Neural cell (in vitro differentiated cells): ENCODE measurements around the gene PIP5K1B. TPM values are rescaled to one million over a fixed set of nuclear protein-coding genes. Genes with fewer than 3 reads are reported as not detected.

Experiments
- H2AFZ ChIP-seq: fragments of 200-600, 300-800 bp; sonication (generic), shearing (Covaris generic); 2 replicates; pipeline ENCODE4 v1.6.0; 2014; ENCODE audit warnings: low read depth, mild to moderate bottlenecking, antibody characterized with exemption, low read length, moderate library complexity
- H3F3A ChIP-seq: fragments of 200-600 bp; shearing (Covaris generic); 2 replicates; pipeline ENCODE4 v1.6.1; 2016; ENCODE audit warnings: mild to moderate bottlenecking, moderate library complexity, mixed read lengths, antibody characterized with exemption, low read length; ENCODE audit not compliant: insufficient read depth, poor library complexity, severe bottlenecking
- H3K27ac ChIP-seq: fragments of 200-600, 300-800 bp; sonication (generic), shearing (Covaris generic); 2 replicates; pipeline ENCODE4 v1.5.1; 2014; ENCODE audit warnings: mild to moderate bottlenecking, low read length, moderate library complexity
- H3K27me3 ChIP-seq: fragments of 300-800, 200-600 bp; sonication (generic), shearing (Covaris generic); 2 replicates; pipeline ENCODE4 v1.6.0; 2014; ENCODE audit warnings: mild to moderate bottlenecking, low read depth, low read length, moderate library complexity; ENCODE audit not compliant: insufficient read depth
- H3K36me3 ChIP-seq: fragments of 300-800, 200-600 bp; sonication (generic), shearing (Covaris generic); 2 replicates; pipeline ENCODE4 v1.5.1; 2014; ENCODE audit warnings: mild to moderate bottlenecking, antibody characterized with exemption, low read length, moderate library complexity; ENCODE audit not compliant: insufficient read depth
- H3K4me2 ChIP-seq: fragments of 300-800, 200-600 bp; sonication (generic), shearing (Covaris generic); 2 replicates; pipeline ENCODE4 v1.6.0; 2014; ENCODE audit warnings: mild to moderate bottlenecking, low read length
- H3K4me3 ChIP-seq: fragments of 300-800, 200-600 bp; sonication (generic), shearing (Covaris generic); 2 replicates; pipeline ENCODE4 v1.5.1; 2014; ENCODE audit warnings: mild to moderate bottlenecking, low read length, moderate library complexity
- H3K79me2 ChIP-seq: fragments of 200-600 bp; shearing (Covaris generic); replicated peaks from 2 replicates; pipeline ENCODE4 v1.6.0; 2014; ENCODE audit warnings: mild to moderate bottlenecking, low read length, moderate library complexity; ENCODE audit not compliant: insufficient read depth
- H3K9ac ChIP-seq: fragments of 300-800, 200-600 bp; sonication (generic), shearing (Covaris generic); 2 replicates; pipeline ENCODE4 v1.6.1; 2016; ENCODE audit warnings: mild to moderate bottlenecking, low read length, mixed read lengths
- H3K9me2 ChIP-seq: fragments of 200-600 bp; shearing (Covaris generic); 2 replicates; pipeline ENCODE4 v1.6.1; 2016; ENCODE audit warnings: mild to moderate bottlenecking, low read length, mixed read lengths; ENCODE audit not compliant: insufficient read depth
- H3K9me3 ChIP-seq: fragments of 200-600, 300-800 bp; sonication (generic), shearing (Covaris generic); 2 replicates; pipeline ENCODE4 v1.6.1; 2016; ENCODE audit warnings: mild to moderate bottlenecking, mixed run types, low read length, moderate library complexity, mixed read lengths
- H4K20me1 ChIP-seq: fragments of 200-600 bp; shearing (Covaris generic); 2 replicates; pipeline ENCODE4 v1.6.1; 2016; ENCODE audit warnings: mild to moderate bottlenecking, mixed run types; ENCODE audit not compliant: insufficient read depth
- CTCF ChIP-seq: fragments of 450-650 bp; IDR thresholded peaks from 2 replicates; pipeline ENCODE4 v1.5.1; 2014; ENCODE audit warnings: antibody characterized with exemption, mild to moderate bottlenecking, moderate library complexity; ENCODE audit not compliant: poor library complexity, severe bottlenecking
- EP300 ChIP-seq: fragments of 450-650 bp; conservative IDR thresholded peaks from 2 replicates; pipeline ENCODE4 v1.6.1; 2014; ENCODE audit warnings: antibody characterized with exemption, mild to moderate bottlenecking, moderate library complexity; ENCODE audit not compliant: poor library complexity, severe bottlenecking
- EZH2 ChIP-seq: fragments of 200-600, 300-800 bp; shearing (Covaris generic), sonication (generic); IDR thresholded peaks from 2 replicates; pipeline ENCODE4 v1.6.1; 2014; ENCODE audit warnings: antibody characterized with exemption, low read length, borderline replicate concordance, mild to moderate bottlenecking; ENCODE audit not compliant: insufficient read depth, poor library complexity, severe bottlenecking
- MXI1 ChIP-seq: fragments of 450-650 bp; conservative IDR thresholded peaks from 2 replicates; pipeline ENCODE4 v1.6.1; 2014; ENCODE audit warnings: antibody characterized with exemption, mild to moderate bottlenecking; ENCODE audit not compliant: poor library complexity, severe bottlenecking
- POLR2AphosphoS5 ChIP-seq: IDR thresholded peaks from 2 replicates; pipeline ENCODE4 v1.6.1; 2012
- RAD21 ChIP-seq: fragments of 450-650 bp; conservative IDR thresholded peaks from 2 replicates; pipeline ENCODE4 v1.6.1; 2014; ENCODE audit warnings: antibody characterized with exemption, mild to moderate bottlenecking, moderate library complexity
- SMC3 ChIP-seq: fragments of 450-650 bp; conservative IDR thresholded peaks from 2 replicates; pipeline ENCODE4 v1.6.1; 2014; ENCODE audit warnings: antibody characterized with exemption, mild to moderate bottlenecking, moderate library complexity; ENCODE audit not compliant: poor library complexity
- TAF1 ChIP-seq: IDR thresholded peaks from 2 replicates; pipeline ENCODE4 v1.6.1; 2012; ENCODE audit warnings: low read depth
- polyA plus RNA-seq: library from polyadenylated mRNA; depleted of rRNA; stranded (reverse); fragments of >200 nt; gene quantifications from 2 replicates; pipeline ENCODE4 v1.2.3, GENCODE V29; 2014
- TF ChIP-seq, protein P1 (sequence below): IDR thresholded peaks from 2 replicates; pipeline ENCODE4 v1.6.1; 2012; ENCODE audit warnings: borderline replicate concordance

PIP5K1B gene
- polyA plus RNA-seq, 1 donor from 2014 or later, result 1.5 TPM

GRCh38 chr9:68919661-68920060 is 214.6 kb downstream of the PIP5K1B start:
- Histone ChIP-seq H3F3A (no peaks in the 10 kb centered on the region), H3K79me2 (no peaks in the 10 kb centered on the region), H2AFZ (no peak overlapping the region), H3K9me2 (no peaks in the 10 kb centered on the region), H3K4me2 (no peak overlapping the region), H3K36me3 (no peaks in the 10 kb centered on the region), H3K27ac (no peak overlapping the region), H4K20me1 (no peaks in the 10 kb centered on the region), H3K9me3 (no peaks in the 10 kb centered on the region), H3K27me3 (no peaks in the 10 kb centered on the region), H3K4me3 (no peak overlapping the region), H3K9ac (no peak overlapping the region)
- no peak for TF ChIP-seq RAD21
- no peak for TF ChIP-seq MXI1
- TF ChIP-seq EZH2, result no peak
- TF ChIP-seq, protein P1, sequence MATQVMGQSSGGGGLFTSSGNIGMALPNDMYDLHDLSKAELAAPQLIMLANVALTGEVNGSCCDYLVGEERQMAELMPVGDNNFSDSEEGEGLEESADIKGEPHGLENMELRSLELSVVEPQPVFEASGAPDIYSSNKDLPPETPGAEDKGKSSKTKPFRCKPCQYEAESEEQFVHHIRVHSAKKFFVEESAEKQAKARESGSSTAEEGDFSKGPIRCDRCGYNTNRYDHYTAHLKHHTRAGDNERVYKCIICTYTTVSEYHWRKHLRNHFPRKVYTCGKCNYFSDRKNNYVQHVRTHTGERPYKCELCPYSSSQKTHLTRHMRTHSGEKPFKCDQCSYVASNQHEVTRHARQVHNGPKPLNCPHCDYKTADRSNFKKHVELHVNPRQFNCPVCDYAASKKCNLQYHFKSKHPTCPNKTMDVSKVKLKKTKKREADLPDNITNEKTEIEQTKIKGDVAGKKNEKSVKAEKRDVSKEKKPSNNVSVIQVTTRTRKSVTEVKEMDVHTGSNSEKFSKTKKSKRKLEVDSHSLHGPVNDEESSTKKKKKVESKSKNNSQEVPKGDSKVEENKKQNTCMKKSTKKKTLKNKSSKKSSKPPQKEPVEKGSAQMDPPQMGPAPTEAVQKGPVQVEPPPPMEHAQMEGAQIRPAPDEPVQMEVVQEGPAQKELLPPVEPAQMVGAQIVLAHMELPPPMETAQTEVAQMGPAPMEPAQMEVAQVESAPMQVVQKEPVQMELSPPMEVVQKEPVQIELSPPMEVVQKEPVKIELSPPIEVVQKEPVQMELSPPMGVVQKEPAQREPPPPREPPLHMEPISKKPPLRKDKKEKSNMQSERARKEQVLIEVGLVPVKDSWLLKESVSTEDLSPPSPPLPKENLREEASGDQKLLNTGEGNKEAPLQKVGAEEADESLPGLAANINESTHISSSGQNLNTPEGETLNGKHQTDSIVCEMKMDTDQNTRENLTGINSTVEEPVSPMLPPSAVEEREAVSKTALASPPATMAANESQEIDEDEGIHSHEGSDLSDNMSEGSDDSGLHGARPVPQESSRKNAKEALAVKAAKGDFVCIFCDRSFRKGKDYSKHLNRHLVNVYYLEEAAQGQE, result no peak
- TF ChIP-seq POLR2AphosphoS5, result no peak
- no peak for TF ChIP-seq SMC3
- no peak for TF ChIP-seq TAF1
- no peak for TF ChIP-seq CTCF
- no peak for TF ChIP-seq EP300

GRCh38 chr9:68920921-68921320 is 215.9 kb downstream of the PIP5K1B start:
- H3K79me2 ChIP-seq, result no peaks in the 10 kb centered on the region
- H3K9ac ChIP-seq, result no peak overlapping the region
- H3K27ac ChIP-seq, result no peak overlapping the region
- H3K4me2 ChIP-seq, result no peak overlapping the region
- H3K27me3 ChIP-seq, result no peaks in the 10 kb centered on the region
- H4K20me1 ChIP-seq, result no peaks in the 10 kb centered on the region
- no peak overlapping the region for H3K4me3 ChIP-seq
- no peak overlapping the region for H2AFZ ChIP-seq
- H3K9me3 ChIP-seq, result no peaks in the 10 kb centered on the region
- TF ChIP-seq TAF1 (no peak), CTCF (no peak), SMC3 (no peak), EZH2 (no peak), MXI1 (no peak), EP300 (no peak), RAD21 (no peak), POLR2AphosphoS5 (no peak)
- TF ChIP-seq, protein P1, result no peak
- no peaks in the 10 kb centered on the region for H3K9me2 ChIP-seq
- no peaks in the 10 kb centered on the region for H3K36me3 ChIP-seq
- no peaks in the 10 kb centered on the region for H3F3A ChIP-seq
